ENCODE measurements around the gene RBPJ.

DNA sequence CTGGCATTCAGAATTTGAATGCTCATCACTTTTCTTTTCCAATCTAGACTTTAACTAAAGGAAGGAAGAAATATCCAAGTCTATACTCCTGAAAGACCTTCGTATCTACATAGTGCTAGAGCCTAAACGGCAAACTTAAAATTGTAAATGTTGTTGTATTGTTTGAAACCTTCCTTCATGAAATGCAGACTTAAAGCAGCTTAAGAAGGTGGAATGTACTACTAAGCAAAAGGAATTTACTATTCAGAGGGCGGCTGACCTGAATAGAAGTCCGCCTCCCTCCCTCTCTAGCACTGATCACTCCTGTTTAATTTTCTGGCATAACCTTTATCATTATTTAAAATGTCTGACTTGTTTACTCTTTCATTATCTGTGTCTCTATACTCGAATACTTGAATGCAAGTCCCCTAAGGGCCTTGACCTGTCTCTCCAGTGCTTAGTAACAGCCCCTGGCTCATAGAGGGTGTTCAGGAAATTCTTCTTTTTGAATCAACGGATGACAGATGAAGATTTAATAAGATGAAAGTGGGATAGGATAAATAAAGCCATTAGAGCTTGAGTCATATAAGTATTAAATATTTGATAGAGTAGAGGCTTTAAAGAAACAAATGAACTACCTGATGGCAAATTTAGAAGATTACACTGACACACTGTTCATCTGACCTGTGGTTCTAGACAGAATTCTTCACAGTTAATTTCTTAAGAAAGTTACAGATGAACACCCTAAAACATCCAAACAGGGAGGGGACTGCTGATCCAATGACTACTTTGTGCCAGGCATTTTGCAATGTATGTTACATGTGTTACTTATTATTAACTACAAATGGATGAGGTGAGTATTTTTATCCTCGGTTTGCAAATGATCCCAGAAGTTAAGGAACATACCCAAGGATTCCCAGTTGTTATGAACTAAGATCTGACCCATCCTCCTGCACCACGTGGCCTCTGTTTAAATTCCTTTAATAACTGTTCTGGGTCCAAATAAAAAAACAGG, 20.2 kb upstream of the RBPJ start:
- TF ChIP-seq POLR2A (IDR thresholded peaks at IDR 0.05) (no peak), CTCF (IDR thresholded peaks at IDR 0.05) (no peak)
